Lung (tissue), 12 donors: ENCODE measurements around the gene EMCN. TPM values are rescaled to one million over a fixed set of nuclear protein-coding genes. Genes with fewer than 3 reads are reported as not detected.

Experiments
- ATAC-seq: fragments of 200-7000 bp; cut with Tn5 transposase; one replicate; pipeline ENCODE4 v1.9.1; 2020; ENCODE audit warnings: moderate number of reproducible peaks; ENCODE audit not compliant: insufficient read depth, low FRiP score
- DNase-seq, 3 donors: peaks; one replicate each; pipeline ENCODE4 v3.0.0-alpha.2; 2013 to 2017
- H3K27ac ChIP-seq, 2 donors: one replicate each; pipeline ENCODE4 v1.5.1; 2013; ENCODE audit warnings: mild to moderate bottlenecking in 2 of 2, moderate library complexity in 2 of 2, control low read depth in 1 of 2, inconsistent platforms in 1 of 2, low read depth in 1 of 2, low read length in 1 of 2
- H3K27me3 ChIP-seq, 3 donors: one replicate each; pipeline ENCODE4 v1.5.1; 2013; ENCODE audit warnings: low read length in 2 of 3; ENCODE audit not compliant: control insufficient read depth in 3 of 3, insufficient read depth in 3 of 3
- H3K36me3 ChIP-seq, 4 donors: one replicate each; pipeline ENCODE4 v1.5.1; 2013; ENCODE audit warnings: low read length in 4 of 4, mild to moderate bottlenecking in 1 of 4, moderate library complexity in 1 of 4; ENCODE audit not compliant: control insufficient read depth in 4 of 4, insufficient read depth in 4 of 4
- H3K4me1 ChIP-seq, 5 donors: one replicate each; pipeline ENCODE4 v1.5.1; 2013; ENCODE audit warnings: low read length in 5 of 5, mild to moderate bottlenecking in 2 of 5, moderate library complexity in 1 of 5; ENCODE audit not compliant: control insufficient read depth in 5 of 5, insufficient read depth in 5 of 5
- H3K4me3 ChIP-seq: one replicate; pipeline ENCODE4 v1.5.1; 2013; ENCODE audit warnings: mild to moderate bottlenecking, control low read depth, moderate library complexity
- H3K9ac ChIP-seq, 2 donors: one replicate each; pipeline ENCODE4 v1.5.1; 2013; ENCODE audit warnings: low read length in 2 of 2, control low read depth in 1 of 2; ENCODE audit not compliant: insufficient read depth in 1 of 2
- H3K9me3 ChIP-seq, 4 donors: one replicate each; pipeline ENCODE4 v1.5.1; 2013; ENCODE audit warnings: low read length in 3 of 4, mild to moderate bottlenecking in 1 of 4, moderate library complexity in 1 of 4; ENCODE audit not compliant: control insufficient read depth in 4 of 4, insufficient read depth in 3 of 4
- CTCF ChIP-seq: IDR thresholded peaks from 2 replicates; pipeline ENCODE4 v1.5.1; 2012; ENCODE audit warnings: mild to moderate bottlenecking; ENCODE audit errors: control extremely low read depth, extremely low read depth
- WGBS, 2 donors: extraction: QIAGEN DNeasy Blood & Tissue Kit; methylation state at CpG; one replicate each; pipeline ENCODE4 v1.1.7; 2013; 5-methylcytosine and 5-hydroxymethylcytosine counted together
- polyA plus RNA-seq, 2 donors: library from polyadenylated mRNA; stranded (reverse); fragments of 200-250 nt; gene quantifications; one replicate each; pipeline ENCODE4 v1.2.1, GENCODE V29; 2013
- total RNA-seq, 2 donors: library from RNA; depleted of rRNA in 1 of 2; stranded (reverse); fragments of >200 nt in 1 of 2; gene quantifications; one replicate each; pipeline ENCODE4 v1.2.1, GENCODE V29; 2014 to 2021
- donor health status: control.
- donor health status: control.
- donor health status: Bipolar disorder and iron deficiency.
- donor health status: healthy.
- donor health status: DM: yes; HTN: yes; CAD: no.

Gene EMCN
- total and polyA plus RNA-seq, 4 donors = 5.8 to 90.8 (median 20.6) TPM

GRCh38 chr4:100504086-100504874 lies 13.5 kb downstream of the EMCN start:
- DNase-seq (no peak), ATAC-seq (no peak)
- H3K9me3 ChIP-seq = no peaks in the 10 kb centered on the region
- H3K9ac ChIP-seq = no peak overlapping the region
- TF ChIP-seq CTCF = no peak
- H3K27ac ChIP-seq = no peak overlapping the region
- H3K4me3 ChIP-seq = no peak overlapping the region
- H3K36me3 ChIP-seq = no peaks in the 10 kb centered on the region
- 89 to 95% methylated on average over 18 of the region's 18 CpGs for WGBS, 2 donors
- no peaks in the 10 kb centered on the region for H3K27me3 ChIP-seq
- peaks cover 0 to 7% (median 0%) of the 10 kb centered on the region in 5 donors for H3K4me1 ChIP-seq

GRCh38 chr4:100497791-100498190 lies 20.0 kb downstream of the EMCN start:
- ATAC-seq = no peak
- Histone ChIP-seq H3K4me3 (no peak overlapping the region), H3K36me3 (no peaks in the 10 kb centered on the region), H3K9ac (no peak overlapping the region), H3K4me1 (peaks cover 0 to 4% (median 0%) of the 10 kb centered on the region in 5 donors), H3K9me3 (no peaks in the 10 kb centered on the region), H3K27me3 (no peaks in the 10 kb centered on the region), H3K27ac (no peak overlapping the region)
- no peak for TF ChIP-seq CTCF
- DNase-seq = no peak

GRCh38 chr4:100495074-100495473 lies 22.7 kb downstream of the EMCN start:
- Histone ChIP-seq H3K36me3 (no peaks in the 10 kb centered on the region), H3K9me3 (peaks cover 0 to 6% (median 3%) of the 10 kb centered on the region in 4 donors), H3K27ac (no peak overlapping the region), H3K4me3 (no peak overlapping the region), H3K9ac (no peak overlapping the region), H3K27me3 (no peaks in the 10 kb centered on the region), H3K4me1 (no peaks in the 10 kb centered on the region)
- ATAC-seq (no peak), DNase-seq (no peak)
- 94 to 97% methylated on average over 1 of the region's 1 CpG for WGBS, 2 donors
- TF ChIP-seq CTCF = no peak

- Histone ChIP-seq H3K4me1 (no peaks in the 10 kb centered on the region), H3K36me3 (no peaks in the 10 kb centered on the region), H3K27me3 (no peaks in the 10 kb centered on the region), H3K27ac (no peak overlapping the region), H3K4me3 (no peak overlapping the region), H3K9me3 (peaks cover 0 to 6% (median 5%) of the 10 kb centered on the region in 4 donors), H3K9ac (no peak overlapping the region)
- ATAC-seq (no peak), DNase-seq (no peak)
- no peak for TF ChIP-seq CTCF
Measured at GRCh38 chr4:100494166-100494565, 23.7 kb downstream of the EMCN start.
